Endothelial cell of umbilical vein (primary cell): Measurements from ENCODE around the gene RASD1. TPM values are rescaled to one million over a fixed set of nuclear protein-coding genes. Genes with fewer than 3 reads are reported as not detected.

Experiments used
- BruUV-seq: library from RNA; stranded (reverse); fragments of 400-500 nt; replicated peaks from 2 replicates; lab custom pipeline; 2021; lab: Mats Ljungman, UMichigan
- CTCF ChIA-PET: fragments of 300-600, 350-600 bp; sonication (Branson Sonifier 250); formaldehyde crosslinking; loops from one replicate; lab custom pipeline; 2021; ENCODE audit warnings: antibody characterized with exemption, inconsistent platforms; lab: Charles Lee
- POLR2A ChIA-PET: fragments of 300-600, 350-600 bp; sonication (Branson Sonifier 250); formaldehyde crosslinking; loops from one replicate; lab custom pipeline; 2021; ENCODE audit warnings: antibody characterized with exemption, inconsistent platforms; lab: Charles Lee
- DNase-seq: peaks from one replicate; pipeline ENCODE4 v3.0.0-alpha.2; 2011; ENCODE audit warnings: low read depth, low spot score
- FAIRE-seq: peaks from 2 replicates; lab custom pipeline; 2011; peaks lifted over from hg19 to GRCh38; lab: Jason Lieb, UNC
- H2AFZ ChIP-seq: 2 replicates; pipeline ENCODE4 v1.6.0; 2012; ENCODE audit warnings: low read depth, low read length, control low read depth, inconsistent platforms
- H3K27ac ChIP-seq: 2 replicates; pipeline ENCODE4 v1.5.1; 2011; ENCODE audit warnings: low read depth, mild to moderate bottlenecking, control low read depth, low read length, moderate library complexity; ENCODE audit not compliant: insufficient read depth
- H3K27me3 ChIP-seq, 2 experiments: 2 replicates each; pipeline versions ENCODE4 v1.6.0 to v1.6.1; 2011; ENCODE audit warnings: low read length in 2 of 2, mixed read lengths in 1 of 2; ENCODE audit not compliant: control insufficient read depth in 2 of 2, insufficient read depth in 2 of 2
- H3K36me3 ChIP-seq, 2 experiments: 2 replicates in 1 of 2; 3 replicates in 1 of 2; pipeline ENCODE4 v1.5.1; 2011; ENCODE audit warnings: low read length in 2 of 2, mild to moderate bottlenecking in 1 of 2, moderate library complexity in 1 of 2; ENCODE audit not compliant: control insufficient read depth in 2 of 2, insufficient read depth in 2 of 2; ENCODE audit errors: extremely low read depth in 1 of 2
- H3K4me1 ChIP-seq: 3 replicates; pipeline ENCODE4 v1.5.1; 2011; ENCODE audit warnings: mild to moderate bottlenecking, low read length; ENCODE audit not compliant: control insufficient read depth, insufficient read depth; ENCODE audit errors: extremely low read depth
- H3K4me2 ChIP-seq: 2 replicates; pipeline ENCODE4 v1.6.1; 2011; ENCODE audit warnings: low read length, control low read depth, mixed read lengths; ENCODE audit not compliant: insufficient read depth
- H3K4me3 ChIP-seq, 3 experiments: fragments of 200-600 bp in 1 of 3; sonication (generic), shearing (Covaris generic) in 1 of 3; replicated peaks in 1 of 3; 2 replicates each; pipeline ENCODE4 v1.5.1; 2011 to 2016; ENCODE audit warnings: control low read depth in 3 of 3, low read length in 3 of 3, mild to moderate bottlenecking in 2 of 3, inconsistent platforms in 1 of 3, low read depth in 1 of 3, moderate library complexity in 1 of 3; ENCODE audit not compliant: insufficient read depth in 1 of 3
- H3K79me2 ChIP-seq: 2 replicates; pipeline ENCODE4 v1.6.0; 2012; ENCODE audit warnings: low read length, inconsistent platforms; ENCODE audit not compliant: control insufficient read depth, insufficient read depth
- H3K9ac ChIP-seq: replicated peaks from 2 replicates; pipeline ENCODE3; 2011; ENCODE audit warnings: low read length, control low read depth; ENCODE audit not compliant: insufficient read depth; ENCODE audit errors: extremely low read depth
- H3K9me1 ChIP-seq: replicated peaks from 3 replicates; pipeline ENCODE4 v1.6.0; 2011; ENCODE audit warnings: mild to moderate bottlenecking, low read length; ENCODE audit not compliant: control insufficient read depth, insufficient read depth; ENCODE audit errors: extremely low read depth
- H3K9me3 ChIP-seq: replicated peaks from 2 replicates; pipeline ENCODE4 v1.5.1; 2012; ENCODE audit warnings: low read length, inconsistent platforms; ENCODE audit not compliant: control insufficient read depth, insufficient read depth
- H4K20me1 ChIP-seq: replicated peaks from 2 replicates; pipeline ENCODE3; 2011; ENCODE audit warnings: mild to moderate bottlenecking, low read length; ENCODE audit not compliant: control insufficient read depth, insufficient read depth; ENCODE audit errors: extremely low read depth
- CTCF ChIP-seq, 2 donors: IDR thresholded peaks; 1 replicate in 1 of 2; 2 replicates in 1 of 2; pipeline ENCODE4 v1.5.1; 2011; ENCODE audit warnings: low read length in 2 of 2, mild to moderate bottlenecking in 2 of 2, moderate library complexity in 2 of 2, control low read depth in 1 of 2, inconsistent platforms in 1 of 2, low read depth in 1 of 2; ENCODE audit not compliant: insufficient read depth in 1 of 2; ENCODE audit errors: extremely low read depth in 1 of 2
- EZH2 ChIP-seq: IDR thresholded peaks from 2 replicates; pipeline ENCODE4 v1.6.1; 2012; ENCODE audit warnings: borderline replicate concordance, low read depth, mild to moderate bottlenecking, moderate library complexity, low read length, inconsistent platforms; ENCODE audit not compliant: severe bottlenecking
- FOS ChIP-seq: IDR thresholded peaks from 2 replicates; pipeline ENCODE4 v1.6.1; 2011; ENCODE audit warnings: mild to moderate bottlenecking, low read length, moderate library complexity, borderline replicate concordance; ENCODE audit not compliant: insufficient read depth
- GATA2 ChIP-seq: IDR thresholded peaks from 2 replicates; pipeline ENCODE4 v1.7.0; 2011; ENCODE audit warnings: low read depth, mild to moderate bottlenecking, moderate library complexity, mixed read lengths, low read length; ENCODE audit not compliant: insufficient read length, insufficient read depth
- JUN ChIP-seq: IDR thresholded peaks from 2 replicates; pipeline ENCODE4 v1.6.1; 2011; ENCODE audit warnings: borderline replicate concordance, low read depth; ENCODE audit not compliant: insufficient read length, insufficient read depth
- MAX ChIP-seq: IDR thresholded peaks from 2 replicates; pipeline ENCODE4 v1.6.1; 2011; ENCODE audit not compliant: insufficient read depth, insufficient read length
- MYC ChIP-seq: IDR thresholded peaks from one replicate; pipeline ENCODE4 v1.6.1; 2011; ENCODE audit warnings: mild to moderate bottlenecking, low read depth, low read length
- POLR2A ChIP-seq: IDR thresholded peaks from 2 replicates; pipeline ENCODE4 v1.6.1; 2012; ENCODE audit warnings: low read depth, mild to moderate bottlenecking, control low read depth, low read length
- POLR2AphosphoS5 ChIP-seq: IDR thresholded peaks from 2 replicates; pipeline ENCODE4 v1.6.1; 2012; ENCODE audit warnings: low read depth, mild to moderate bottlenecking, control low read depth, low read length, moderate library complexity; ENCODE audit not compliant: insufficient read depth
- dilution Hi-C: fragments of 300-500 bp; cut with MboI; formaldehyde crosslinking; loops from one replicate; pipeline ENCODE4 v1.15.0; 2019; ENCODE audit warnings: low sequenced_read_pairs; ENCODE audit not compliant: extremely low pct_ligation_motif_present
- intact Hi-C: fragments of 100-400 bp; cut with micrococcal nuclease; formaldehyde crosslinking; loops from one replicate; pipeline ENCODE4 v1.10.0; 2022
- polyA plus RNA-seq, 4 experiments: library from polyadenylated mRNA; depleted of rRNA in 3 of 4; stranded (reverse) in 3 of 4; unstranded in 1 of 4; fragments of >200 nt; gene quantifications; 2 replicates each; pipeline versions ENCODE4 v1.2.1 to v1.2.3, GENCODE V29; 2011 to 2012; ENCODE audit warnings: missing spikeins in 1 of 4
- total RNA-seq: library from RNA; stranded (reverse); gene quantifications from 2 replicates; pipeline ENCODE4 v1.2.3, GENCODE V29; 2021

Gene RASD1
- total and polyA plus RNA-seq, 2 donors (not counting 3 experiments of a cell fraction or from before 2014, with no cell fraction given): 4.2 to 15.7 TPM

- no peak overlapping the region for H2AFZ ChIP-seq
- no peak for FAIRE-seq
- H3K9me3 ChIP-seq: no peaks in the 10 kb centered on the region
- no peak overlapping the region for H3K4me3 ChIP-seq
- no peaks in the 10 kb centered on the region for H3K36me3 ChIP-seq
- no peak overlapping the region for H3K9ac ChIP-seq
- no peak overlapping the region for H3K4me2 ChIP-seq
- H3K79me2 ChIP-seq: no peaks in the 10 kb centered on the region
- POLR2A ChIA-PET: no interaction called here
- CTCF ChIA-PET: interaction anchor here (1.2 to 4.5 kb wide), 4 partner anchors 10 to 102 kb away, joined by 4 to 37 read pairs (median 6); partner anchors contain the start of gene RASD1
- H4K20me1 ChIP-seq: no peaks in the 10 kb centered on the region
- H3K9me1 ChIP-seq: no peaks in the 10 kb centered on the region
- dilution Hi-C loops (no loop called here), intact Hi-C loops (no loop called here)
- H3K4me1 ChIP-seq: no peaks in the 10 kb centered on the region
- DNase-seq: no peak
- no TSS peak for BruUV-seq
- no peak for TF ChIP-seq JUN
- TF ChIP-seq EZH2: no peak
- TF ChIP-seq POLR2AphosphoS5: no peak
- TF ChIP-seq FOS: no peak
- TF ChIP-seq GATA2: no peak
- TF ChIP-seq POLR2A: no peak
- TF ChIP-seq CTCF (IDR thresholded peaks at IDR 0.05; ENCODE audit: extremely low read depth in 1 of 2, insufficient read depth in 1 of 2, low read depth in 1 of 2, low read length in 2 of 2): no peak
- TF ChIP-seq MYC: no peak
- TF ChIP-seq MAX: no peak
- no peak overlapping the region for H3K27ac ChIP-seq
- H3K27me3 ChIP-seq: no peaks in the 10 kb centered on the region
These were observed 15.1 kb upstream of the RASD1 start for GRCh38 chr17:17511293-17511741.
